ENCODE measurements around the gene TIAM2.

DNA sequence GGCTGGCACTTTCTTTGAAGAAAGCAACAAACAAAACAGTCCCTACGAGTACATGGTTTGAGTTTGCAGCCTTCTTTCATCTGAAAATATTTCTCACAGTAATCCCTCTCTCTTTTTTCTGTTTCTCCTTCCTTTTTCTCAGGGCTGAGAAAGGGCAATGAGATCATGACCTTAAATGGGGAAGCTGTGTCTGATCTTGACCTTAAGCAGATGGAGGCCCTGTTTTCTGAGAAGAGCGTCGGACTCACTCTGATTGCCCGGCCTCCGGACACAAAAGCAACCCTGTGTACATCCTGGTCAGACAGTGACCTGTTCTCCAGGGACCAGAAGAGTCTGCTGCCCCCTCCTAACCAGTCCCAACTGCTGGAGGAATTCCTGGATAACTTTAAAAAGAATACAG is 188.0 kb downstream of the TIAM2 start:
- no peak for TF ChIP-seq CTCF (IDR thresholded peaks at IDR 0.05; ENCODE audit: extremely low read depth in 1 of 2, insufficient read depth in 1 of 2, low read depth in 1 of 2, low read length in 2 of 2)
- TF ChIP-seq POLR2AphosphoS5 (IDR thresholded peaks at IDR 0.05; ENCODE audit: insufficient read depth, low read depth, low read length) = no peak

All from endothelial cell of umbilical vein (primary cell).